Lower leg skin (tissue), 4 donors: ENCODE results near the gene PLEKHG4B. TPM values are rescaled to one million over a fixed set of nuclear protein-coding genes. Genes with fewer than 3 reads are reported as not detected.

Source experiments
- DNase-seq, 2 donors: peaks; one replicate each; pipeline ENCODE4 v3.0.0-alpha.2; 2019; ENCODE audit warnings: low spot score in 2 of 2
- H3K4me3 ChIP-seq: fragments of 200-600 bp; sonication (generic); 2 replicates; pipeline ENCODE4 v1.5.1; 2017; ENCODE audit warnings: mild to moderate bottlenecking, low read depth; ENCODE audit not compliant: poor library complexity, severe bottlenecking
- POLR2A ChIP-seq, 2 donors: fragments of 450-650 bp; IDR thresholded peaks; one replicate each; pipeline ENCODE4 v1.6.1; 2016 to 2017; ENCODE audit warnings: antibody characterized with exemption in 2 of 2, mild to moderate bottlenecking in 1 of 2, moderate library complexity in 1 of 2
- WGBS, 2 donors: methylation state at CpG; one replicate each; pipeline ENCODE4 v1.1.5; 2018; 5-methylcytosine and 5-hydroxymethylcytosine counted together
- intact Hi-C: fragments of 100-400 bp; cut with DNase I; formaldehyde crosslinking; loops from one replicate; pipeline ENCODE4 v1.15.0; 2023; ENCODE audit warnings: low total_unique reads
- total RNA-seq, 4 donors: library from RNA; depleted of rRNA; stranded (reverse); fragments of >200 nt; gene quantifications; one replicate each; pipeline ENCODE4 v1.1.0, GENCODE V29; 2016
- TF ChIP-seq, protein P1 (sequence below), 3 donors: fragments of 450-650 bp; IDR thresholded peaks; one replicate each; pipeline ENCODE4 v1.5.1; 2016; ENCODE audit warnings: antibody characterized with exemption in 3 of 3, mild to moderate bottlenecking in 3 of 3, moderate library complexity in 2 of 3

PLEKHG4B gene
- total RNA-seq, 4 donors from 2014 or later = 0.17 to 2.1 (median 0.36) TPM

DNA sequence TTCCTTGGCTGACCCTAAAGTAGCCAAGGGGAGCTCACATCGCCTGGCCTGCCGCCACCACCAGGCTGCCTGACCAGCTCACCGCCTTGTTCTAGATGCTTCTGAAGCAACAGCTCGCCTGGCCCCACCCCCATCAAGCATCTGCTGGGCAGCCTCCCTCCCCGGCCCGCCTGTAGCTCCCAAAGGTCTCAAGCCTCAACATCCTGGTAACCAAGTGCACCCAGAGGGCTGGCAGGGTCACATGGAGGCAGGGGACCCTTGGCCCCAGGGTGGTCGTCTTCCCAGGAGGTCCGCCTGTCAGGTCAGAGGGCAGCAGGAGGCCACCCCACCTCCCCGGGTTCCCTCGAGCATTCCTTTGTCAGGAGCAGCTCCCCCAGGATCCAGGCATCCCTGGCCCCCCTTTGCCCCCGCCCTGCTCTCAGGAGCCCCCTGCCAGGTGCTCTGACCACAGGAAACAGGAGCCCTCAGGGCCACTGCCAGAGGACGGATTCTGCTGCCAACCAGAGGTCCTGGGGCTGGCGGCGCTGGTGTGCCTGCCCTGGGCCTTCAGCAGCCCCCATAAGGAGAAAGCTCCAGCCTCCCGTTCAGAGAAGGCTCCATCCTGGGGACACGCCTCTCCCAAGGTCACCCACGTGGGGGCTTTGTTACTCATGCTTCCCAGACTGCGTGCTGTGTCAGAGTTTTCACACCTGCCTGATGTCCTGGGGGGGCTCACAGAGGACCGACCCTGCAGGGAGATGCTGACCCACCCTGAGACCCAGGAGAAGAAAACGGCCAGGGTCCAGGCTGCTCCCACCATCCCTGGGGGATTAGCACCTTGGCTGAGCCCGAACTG is 95.9 kb downstream of the PLEKHG4B start:
- 52 to 55% methylated on average over 17 to 20 of the region's 21 CpGs for WGBS, 2 donors
- no peak overlapping the region for H3K4me3 ChIP-seq
- intact Hi-C loops = no loop called here
- no peak for TF ChIP-seq POLR2A (IDR thresholded peaks at IDR 0.05)
- TF ChIP-seq, protein P1, sequence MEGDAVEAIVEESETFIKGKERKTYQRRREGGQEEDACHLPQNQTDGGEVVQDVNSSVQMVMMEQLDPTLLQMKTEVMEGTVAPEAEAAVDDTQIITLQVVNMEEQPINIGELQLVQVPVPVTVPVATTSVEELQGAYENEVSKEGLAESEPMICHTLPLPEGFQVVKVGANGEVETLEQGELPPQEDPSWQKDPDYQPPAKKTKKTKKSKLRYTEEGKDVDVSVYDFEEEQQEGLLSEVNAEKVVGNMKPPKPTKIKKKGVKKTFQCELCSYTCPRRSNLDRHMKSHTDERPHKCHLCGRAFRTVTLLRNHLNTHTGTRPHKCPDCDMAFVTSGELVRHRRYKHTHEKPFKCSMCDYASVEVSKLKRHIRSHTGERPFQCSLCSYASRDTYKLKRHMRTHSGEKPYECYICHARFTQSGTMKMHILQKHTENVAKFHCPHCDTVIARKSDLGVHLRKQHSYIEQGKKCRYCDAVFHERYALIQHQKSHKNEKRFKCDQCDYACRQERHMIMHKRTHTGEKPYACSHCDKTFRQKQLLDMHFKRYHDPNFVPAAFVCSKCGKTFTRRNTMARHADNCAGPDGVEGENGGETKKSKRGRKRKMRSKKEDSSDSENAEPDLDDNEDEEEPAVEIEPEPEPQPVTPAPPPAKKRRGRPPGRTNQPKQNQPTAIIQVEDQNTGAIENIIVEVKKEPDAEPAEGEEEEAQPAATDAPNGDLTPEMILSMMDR (IDR thresholded peaks at IDR 0.05) = no peak
- peak in 1 of 2 donors; percentile 82 for DNase-seq

DNA sequence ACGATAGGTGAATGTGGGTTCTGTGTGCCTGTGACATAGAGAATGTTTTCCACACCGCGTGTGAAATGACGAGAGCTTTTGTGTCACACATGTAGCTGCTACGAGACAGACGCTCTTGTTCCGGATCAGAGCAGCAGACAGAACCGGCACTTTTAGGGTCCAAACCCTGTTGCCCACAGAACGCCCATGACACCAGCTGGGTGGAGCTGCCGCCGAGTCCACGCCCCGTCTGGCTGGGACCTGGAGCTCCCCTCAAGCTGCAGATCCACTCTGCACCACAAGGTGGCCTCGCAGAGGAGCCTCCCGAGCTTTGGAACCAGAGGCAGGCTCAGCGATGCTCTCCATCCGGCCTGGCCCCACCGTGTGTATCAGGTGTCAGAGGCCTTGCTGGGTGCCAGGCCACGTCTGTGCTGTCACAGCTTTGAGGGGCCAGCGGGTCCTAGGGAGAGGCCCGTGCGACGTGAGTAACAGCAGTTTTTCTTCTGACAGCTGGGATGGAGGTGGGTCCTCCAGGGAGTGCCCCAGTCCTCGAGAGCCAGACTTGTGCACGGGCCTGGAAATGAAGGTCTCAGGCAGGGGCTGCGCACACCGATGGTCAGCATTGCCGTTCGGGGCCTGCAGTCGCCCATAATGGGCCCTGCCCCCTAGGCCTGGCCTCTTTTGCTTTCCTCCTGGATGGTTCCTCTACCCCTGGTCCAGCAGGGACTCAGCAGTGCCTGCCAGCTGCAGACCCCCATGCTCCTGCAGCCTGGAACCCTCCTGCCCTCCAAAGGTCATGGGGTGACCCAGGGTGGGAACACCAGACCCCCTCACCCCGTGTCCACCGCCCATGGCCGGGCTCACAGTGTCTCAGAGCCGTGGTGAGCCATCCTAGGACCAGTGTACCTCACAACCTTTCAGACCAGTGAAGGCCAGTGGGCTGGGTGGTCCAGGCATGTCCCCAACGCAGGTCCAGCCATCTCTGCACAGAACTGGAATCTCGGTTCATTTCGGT is 96.8 kb downstream of the PLEKHG4B start:
- peak; percentile 83 to 98 for DNase-seq
- H3K4me3 ChIP-seq = no peak overlapping the region
- intact Hi-C loops = no loop called here
- TF ChIP-seq, protein P1 (IDR thresholded peaks at IDR 0.05) = peak in 1 of 3 donors; percentile 79
- no peak for TF ChIP-seq POLR2A (IDR thresholded peaks at IDR 0.05)
- 33 to 44% methylated on average over 26 to 32 of the region's 37 CpGs for WGBS, 2 donors

DNA sequence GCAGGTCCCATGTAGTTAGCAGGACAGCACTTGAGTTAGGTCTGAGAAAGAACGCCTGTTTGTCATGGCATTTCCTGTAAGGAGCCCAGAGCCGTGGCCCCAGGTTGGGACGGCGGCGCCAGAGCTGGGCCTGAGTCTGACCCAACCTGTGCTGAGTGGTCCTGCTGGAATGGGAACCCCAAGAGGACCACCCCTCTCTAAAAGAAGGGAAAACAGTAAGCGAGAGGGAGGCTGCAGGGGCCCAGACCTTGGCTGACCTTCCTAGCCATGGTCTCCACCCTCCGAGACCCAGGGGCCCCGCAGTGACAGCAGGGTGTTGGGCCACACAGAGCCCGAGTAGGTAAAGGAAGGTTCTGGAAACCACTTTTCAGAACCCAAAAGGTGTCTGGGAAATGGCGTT is 97.5 kb downstream of the PLEKHG4B start:
- no peak for DNase-seq
- no peak overlapping the region for H3K4me3 ChIP-seq
- WGBS, 2 donors = 93 to 95% methylated on average over 10 of the region's 10 CpGs
- no peak for TF ChIP-seq POLR2A (IDR thresholded peaks at IDR 0.05)
- TF ChIP-seq, protein P1 (IDR thresholded peaks at IDR 0.05) = no peak
- intact Hi-C loops = no loop called here

DNA sequence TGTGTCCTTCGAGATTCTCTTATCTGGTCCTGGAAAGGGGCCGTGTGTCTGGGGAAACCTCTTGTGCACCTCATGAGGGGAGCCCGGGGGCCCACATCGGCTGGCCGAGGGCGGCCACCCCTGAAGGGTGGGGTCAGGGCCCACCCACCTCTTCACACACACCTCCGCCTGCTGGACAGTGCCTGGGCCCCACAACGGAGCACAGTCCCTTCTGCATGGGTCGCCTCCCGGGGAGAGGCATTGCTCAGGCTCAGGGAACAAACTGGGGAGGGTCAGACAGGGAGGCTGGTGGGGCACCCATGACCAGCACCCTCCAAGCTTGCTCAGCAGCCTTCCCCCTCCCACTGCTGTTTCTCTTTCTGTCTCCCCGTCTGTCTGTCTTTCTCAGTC is 98.0 kb downstream of the PLEKHG4B start:
- intact Hi-C loops = no loop called here
- WGBS, 2 donors = 77 to 84% methylated on average over 11 of the region's 11 CpGs
- DNase-seq = peak in 1 of 2 donors; percentile 81
- TF ChIP-seq, protein P1 (IDR thresholded peaks at IDR 0.05) = no peak
- TF ChIP-seq POLR2A (IDR thresholded peaks at IDR 0.05) = no peak
- H3K4me3 ChIP-seq = no peak overlapping the region

DNA sequence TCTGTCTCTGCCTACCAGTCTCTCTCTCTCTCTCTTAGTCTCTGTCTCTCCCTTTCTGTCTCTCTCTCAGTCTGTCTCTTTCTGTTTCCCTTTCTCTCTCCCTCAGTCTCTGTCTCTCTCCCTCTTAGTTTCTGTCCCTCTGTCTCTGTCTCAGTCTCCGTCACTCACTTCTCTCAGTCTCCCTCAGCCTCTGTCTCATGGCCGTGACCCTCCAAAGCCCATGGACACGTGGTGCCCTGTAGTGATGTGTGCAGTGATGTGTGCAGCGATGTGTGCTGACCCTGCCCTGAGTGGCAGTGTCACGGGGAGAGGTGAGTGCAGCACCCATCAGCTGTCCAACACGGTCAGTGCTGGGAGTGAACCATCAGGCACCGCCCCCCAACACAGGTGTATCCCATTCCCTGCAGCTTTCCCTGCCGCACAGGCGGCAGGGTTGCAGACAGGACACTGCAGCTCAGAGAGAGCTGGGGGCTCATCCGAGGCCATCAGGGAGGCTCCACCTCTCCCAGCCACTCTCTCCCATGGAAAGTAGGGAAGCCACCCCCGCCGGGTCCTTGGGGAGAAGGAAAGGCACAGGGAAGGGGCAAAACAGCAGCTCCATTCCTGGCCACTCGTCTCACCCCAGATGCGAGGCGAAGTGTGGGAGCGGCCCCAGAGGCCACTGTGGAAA is 98.5 kb downstream of the PLEKHG4B start:
- peak in 1 of 2 donors; percentile 53 for DNase-seq
- WGBS, 2 donors = 56 to 63% methylated on average over 16 of the region's 16 CpGs
- no peak overlapping the region for H3K4me3 ChIP-seq
- intact Hi-C loops = no loop called here
- no peak for TF ChIP-seq POLR2A (IDR thresholded peaks at IDR 0.05)
- TF ChIP-seq, protein P1 (IDR thresholded peaks at IDR 0.05) = no peak
